Panc1 (cell line): ENCODE results near the gene AKAP7. TPM values are rescaled to one million over a fixed set of nuclear protein-coding genes. Genes with fewer than 3 reads are reported as not detected.

Experiments used
- ATAC-seq: fragments of 200-7000 bp; cut with Tn5 transposase; 2 replicates; pipeline ENCODE4 v1.9.1; 2020; ENCODE audit warnings: mild to moderate bottlenecking, moderate library complexity
- BruUV-seq: library from RNA; stranded (reverse); fragments of 400-500 nt; replicated peaks from 2 replicates; lab custom pipeline; 2021; lab: Mats Ljungman, UMichigan
- CTCF ChIA-PET: fragments of 300-600 bp; sonication (Branson Sonifier 250); formaldehyde crosslinking; loops from one replicate; lab custom pipeline; 2022; ENCODE audit warnings: antibody characterized with exemption; lab: Charles Lee
- POLR2A ChIA-PET: fragments of 300-600 bp; sonication (Branson Sonifier 250); formaldehyde crosslinking; loops from one replicate; lab custom pipeline; 2022; ENCODE audit warnings: antibody characterized with exemption; lab: Charles Lee
- DNase-seq: peaks from one replicate; pipeline ENCODE4 v3.0.0-alpha.2; 2010; ENCODE audit warnings: low read depth, low spot score
- H3K27ac ChIP-seq: 2 replicates; pipeline ENCODE4 v1.5.1; 2011; ENCODE audit warnings: mild to moderate bottlenecking, low read length, inconsistent platforms
- H3K27me3 ChIP-seq: fragments of 200-500 bp; sonication (Bioruptor generic); 2 replicates; pipeline ENCODE4 v1.6.0; 2014; ENCODE audit warnings: low read length, inconsistent platforms; ENCODE audit not compliant: control insufficient read depth, insufficient read depth
- H3K36me3 ChIP-seq: fragments of 200-500 bp; sonication (Bioruptor generic); 2 replicates; pipeline ENCODE4 v1.5.1; 2014; ENCODE audit warnings: inconsistent platforms, mild to moderate bottlenecking, low read length, moderate library complexity; ENCODE audit not compliant: control insufficient read depth, insufficient read depth
- H3K4me1 ChIP-seq: 2 replicates; pipeline ENCODE4 v1.5.1; 2011; ENCODE audit warnings: inconsistent platforms, mild to moderate bottlenecking, low read length, moderate library complexity; ENCODE audit not compliant: control insufficient read depth, insufficient read depth
- H3K4me3 ChIP-seq, 2 experiments: 2 replicates each; pipeline ENCODE4 v1.5.1; 2011 to 2012; ENCODE audit warnings: low read depth in 2 of 2, low read length in 2 of 2, mild to moderate bottlenecking in 2 of 2, inconsistent platforms in 1 of 2, moderate library complexity in 1 of 2
- H3K9me3 ChIP-seq: fragments of 200-500 bp; sonication (Bioruptor generic); 2 replicates; pipeline ENCODE4 v1.5.1; 2014; ENCODE audit warnings: low read depth, mild to moderate bottlenecking, inconsistent platforms, low read length, moderate library complexity; ENCODE audit not compliant: control insufficient read depth, insufficient read depth
- CTCF ChIP-seq: fragments of 450-650 bp; IDR thresholded peaks from 2 replicates; pipeline ENCODE4 v1.5.1; 2017; ENCODE audit warnings: mild to moderate bottlenecking
- POLR2AphosphoS5 ChIP-seq: IDR thresholded peaks from 2 replicates; pipeline ENCODE4 v1.6.1; 2012; ENCODE audit warnings: mild to moderate bottlenecking, low read depth, low read length, moderate library complexity
- SIN3A ChIP-seq: IDR thresholded peaks from 2 replicates; pipeline ENCODE4 v1.6.1; 2012; ENCODE audit warnings: low read depth, mild to moderate bottlenecking, low read length, moderate library complexity, borderline replicate concordance; ENCODE audit not compliant: insufficient read depth
- TCF7L2 ChIP-seq: IDR thresholded peaks from 2 replicates; pipeline ENCODE4 v1.6.1; 2011; ENCODE audit warnings: mild to moderate bottlenecking, low read depth, low read length, inconsistent platforms
- in situ Hi-C: cut with HindIII; loops from 2 replicates; pipeline ENCODE4 v1.10.0; 2016; ENCODE audit warnings: low sequenced_read_pairs, low pct_unique_long_range_greater_than_20kb
- intact Hi-C: fragments of 100-400 bp; cut with micrococcal nuclease; formaldehyde crosslinking; loops from one replicate; pipeline ENCODE4 v1.10.0; 2022; ENCODE audit not compliant: unreplicated experiment
- total RNA-seq: library from RNA; stranded (reverse); gene quantifications from one replicate; pipeline ENCODE4 v1.2.1, GENCODE V29; 2021; ENCODE audit not compliant: unreplicated experiment
- TF ChIP-seq, protein P1 (sequence below), 2 experiments: IDR thresholded peaks; 2 replicates each; pipeline ENCODE4 v1.6.1; 2011 to 2012; ENCODE audit warnings: low read depth in 2 of 2, control low read depth in 1 of 2, low read length in 1 of 2, mild to moderate bottlenecking in 1 of 2, moderate library complexity in 1 of 2; ENCODE audit not compliant: insufficient read depth in 1 of 2

Gene AKAP7
- total RNA-seq, 1 experiment from 2014 or later: 3.2 TPM

DNA sequence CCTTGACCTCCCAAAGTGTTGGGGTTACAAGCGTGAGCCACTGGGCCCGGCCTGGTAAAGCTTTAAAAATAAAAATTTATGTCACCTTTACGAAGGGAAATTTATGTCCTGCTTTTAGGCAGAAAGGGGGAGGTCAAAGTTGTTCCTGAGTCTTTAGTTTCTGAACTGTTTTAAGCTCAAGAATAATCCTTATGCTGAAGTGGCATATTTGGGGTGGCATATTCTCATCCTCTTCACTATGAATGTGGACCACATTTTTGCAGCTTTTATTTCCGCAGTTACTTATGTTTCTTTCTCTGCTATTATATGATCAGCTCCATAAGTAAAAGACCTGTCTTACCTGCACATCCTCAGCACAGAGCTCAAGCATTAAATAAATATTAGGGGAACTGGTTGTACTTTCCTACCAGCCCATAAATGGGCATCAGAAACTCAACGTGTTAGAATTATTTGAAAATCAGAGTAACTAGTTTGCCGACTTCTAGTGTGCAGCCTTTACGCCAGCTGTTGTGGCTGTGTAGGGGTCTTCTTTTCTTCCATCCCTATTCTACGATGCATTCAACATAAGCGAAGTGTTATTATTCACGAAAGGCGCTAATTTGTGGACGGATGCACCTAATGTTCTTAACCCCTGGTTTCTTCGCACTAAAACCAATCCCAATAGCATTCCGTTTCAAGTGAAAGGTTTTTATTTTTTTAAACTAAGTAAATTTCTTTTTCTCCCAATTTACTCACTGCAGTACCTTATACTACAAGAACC is 867 bp upstream of the AKAP7 start:
- Histone ChIP-seq H3K27ac (peak overlapping the region; percentile 93), H3K4me3 (peak overlapping the region; percentile 72 to 76), H3K9me3 (no peaks in the 10 kb centered on the region), H3K4me1 (peaks cover 18% of the 10 kb centered on the region), H3K36me3 (no peaks in the 10 kb centered on the region), H3K27me3 (no peaks in the 10 kb centered on the region)
- DNase-seq: no peak
- ChIA-PET POLR2A (no interaction called here), CTCF (no interaction called here)
- no peak for ATAC-seq
- intact Hi-C loops (no loop called here), in situ Hi-C loops (no loop called here)
- BruUV-seq: TSS peak; percentile 86
- TF ChIP-seq, protein P1, sequence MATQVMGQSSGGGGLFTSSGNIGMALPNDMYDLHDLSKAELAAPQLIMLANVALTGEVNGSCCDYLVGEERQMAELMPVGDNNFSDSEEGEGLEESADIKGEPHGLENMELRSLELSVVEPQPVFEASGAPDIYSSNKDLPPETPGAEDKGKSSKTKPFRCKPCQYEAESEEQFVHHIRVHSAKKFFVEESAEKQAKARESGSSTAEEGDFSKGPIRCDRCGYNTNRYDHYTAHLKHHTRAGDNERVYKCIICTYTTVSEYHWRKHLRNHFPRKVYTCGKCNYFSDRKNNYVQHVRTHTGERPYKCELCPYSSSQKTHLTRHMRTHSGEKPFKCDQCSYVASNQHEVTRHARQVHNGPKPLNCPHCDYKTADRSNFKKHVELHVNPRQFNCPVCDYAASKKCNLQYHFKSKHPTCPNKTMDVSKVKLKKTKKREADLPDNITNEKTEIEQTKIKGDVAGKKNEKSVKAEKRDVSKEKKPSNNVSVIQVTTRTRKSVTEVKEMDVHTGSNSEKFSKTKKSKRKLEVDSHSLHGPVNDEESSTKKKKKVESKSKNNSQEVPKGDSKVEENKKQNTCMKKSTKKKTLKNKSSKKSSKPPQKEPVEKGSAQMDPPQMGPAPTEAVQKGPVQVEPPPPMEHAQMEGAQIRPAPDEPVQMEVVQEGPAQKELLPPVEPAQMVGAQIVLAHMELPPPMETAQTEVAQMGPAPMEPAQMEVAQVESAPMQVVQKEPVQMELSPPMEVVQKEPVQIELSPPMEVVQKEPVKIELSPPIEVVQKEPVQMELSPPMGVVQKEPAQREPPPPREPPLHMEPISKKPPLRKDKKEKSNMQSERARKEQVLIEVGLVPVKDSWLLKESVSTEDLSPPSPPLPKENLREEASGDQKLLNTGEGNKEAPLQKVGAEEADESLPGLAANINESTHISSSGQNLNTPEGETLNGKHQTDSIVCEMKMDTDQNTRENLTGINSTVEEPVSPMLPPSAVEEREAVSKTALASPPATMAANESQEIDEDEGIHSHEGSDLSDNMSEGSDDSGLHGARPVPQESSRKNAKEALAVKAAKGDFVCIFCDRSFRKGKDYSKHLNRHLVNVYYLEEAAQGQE (IDR thresholded peaks at IDR 0.05; ENCODE audit: insufficient read depth in 1 of 2, low read depth in 2 of 2, low read length in 1 of 2): no peak
- no peak for TF ChIP-seq TCF7L2
- no peak for TF ChIP-seq CTCF
- no peak for TF ChIP-seq SIN3A
- no peak for TF ChIP-seq POLR2AphosphoS5

- ChIA-PET POLR2A (no interaction called here), CTCF (no interaction called here)
- TF ChIP-seq, protein P1 (IDR thresholded peaks at IDR 0.05; ENCODE audit: insufficient read depth in 1 of 2, low read depth in 2 of 2, low read length in 1 of 2): no peak
- TF ChIP-seq TCF7L2 (no peak), CTCF (no peak), POLR2AphosphoS5 (no peak), SIN3A (no peak)
- no TSS peak for BruUV-seq
- peaks cover 18% of the 10 kb centered on the region for H3K4me1 ChIP-seq
- no peaks in the 10 kb centered on the region for H3K9me3 ChIP-seq
- peak overlapping the region; percentile 93 for H3K27ac ChIP-seq
- no peaks in the 10 kb centered on the region for H3K27me3 ChIP-seq
- intact Hi-C loops (no loop called here), in situ Hi-C loops (no loop called here)
- H3K36me3 ChIP-seq: no peaks in the 10 kb centered on the region
- DNase-seq (peak; percentile 22), ATAC-seq (no peak)
- H3K4me3 ChIP-seq: peak overlapping the region; percentile 72 to 76
These were observed 355 bp upstream of the AKAP7 start for GRCh38 chr6:131134980-131135243.
